CD4-positive, alpha-beta T cell treated with Interleukin-21 for 1 hour (primary cell): ENCODE measurements around the gene DSEL.

Source experiments
- DNase-seq: peaks from one replicate; pipeline ENCODE4 v3.0.0-alpha.2; 2020

The DSEL gene

DNA sequence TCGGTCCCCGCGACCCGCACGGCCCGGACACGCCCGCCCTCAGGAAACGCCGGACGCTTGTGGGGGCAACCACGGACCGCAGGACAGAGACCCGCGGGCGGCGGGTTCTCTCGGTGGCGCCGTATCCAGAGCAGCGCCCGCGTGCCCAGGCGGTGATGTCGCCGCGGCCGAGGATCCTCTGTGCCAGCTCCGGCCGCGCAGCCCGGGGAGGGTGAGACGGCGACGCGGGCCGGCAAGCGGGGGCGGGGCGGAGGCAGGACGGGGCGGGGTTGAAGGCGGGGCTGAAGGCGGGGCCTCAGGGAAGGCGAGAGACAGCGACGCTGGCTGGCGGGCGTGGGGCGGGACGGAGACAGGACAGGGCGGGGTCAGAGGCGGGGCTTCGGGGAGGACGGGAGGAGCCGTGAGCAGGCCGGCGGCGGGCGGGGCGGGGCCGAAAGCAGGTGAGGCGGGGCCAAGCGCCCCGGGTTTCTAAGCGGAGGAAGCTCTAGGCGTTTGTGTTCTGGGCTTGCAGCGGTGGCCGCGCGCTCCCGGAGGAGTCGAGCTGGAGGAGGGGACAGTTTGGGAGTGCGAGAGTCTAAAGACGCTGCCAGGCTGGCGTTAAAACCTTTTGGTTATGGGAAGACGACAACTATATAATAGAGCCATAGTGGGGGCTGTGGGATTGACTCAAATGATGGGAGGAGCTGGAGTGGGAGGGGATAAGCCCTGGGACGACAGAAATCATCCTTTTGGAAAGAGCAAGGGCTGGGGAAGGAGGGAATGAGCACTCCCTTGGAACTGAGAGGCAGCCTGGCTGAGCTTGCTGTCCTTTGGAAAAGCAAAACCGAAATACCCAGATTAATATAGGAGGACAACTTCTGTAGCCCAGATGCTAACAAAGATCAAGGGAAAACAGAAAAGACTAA, at the start of gene DSEL:
Gene DSEL, minus strand, starts transcription at position 182 of the 905 bp plus-strand sequence. CDS start 2,112 bp downstream, outside the sequence.
- DNase-seq = peak; percentile 96

DNA sequence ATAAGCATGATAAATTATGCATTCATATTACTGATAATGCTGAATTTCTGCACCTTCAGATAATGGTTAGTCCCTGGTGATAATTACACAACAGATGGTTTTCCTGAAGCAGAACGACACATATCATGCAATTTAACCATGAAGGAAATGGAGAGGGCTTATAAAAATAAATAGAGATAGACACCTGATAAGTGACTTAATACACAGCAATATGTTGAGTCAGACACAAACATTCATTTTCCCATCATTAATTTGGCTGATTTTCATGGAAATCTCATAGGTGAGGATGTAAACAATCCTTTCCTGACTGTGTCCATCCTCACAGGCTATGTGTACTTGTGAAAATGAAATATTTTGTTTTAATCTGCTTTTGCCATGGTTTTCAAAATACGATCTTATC, 36.9 kb upstream of the DSEL start:
- DNase-seq = no peak

DNA sequence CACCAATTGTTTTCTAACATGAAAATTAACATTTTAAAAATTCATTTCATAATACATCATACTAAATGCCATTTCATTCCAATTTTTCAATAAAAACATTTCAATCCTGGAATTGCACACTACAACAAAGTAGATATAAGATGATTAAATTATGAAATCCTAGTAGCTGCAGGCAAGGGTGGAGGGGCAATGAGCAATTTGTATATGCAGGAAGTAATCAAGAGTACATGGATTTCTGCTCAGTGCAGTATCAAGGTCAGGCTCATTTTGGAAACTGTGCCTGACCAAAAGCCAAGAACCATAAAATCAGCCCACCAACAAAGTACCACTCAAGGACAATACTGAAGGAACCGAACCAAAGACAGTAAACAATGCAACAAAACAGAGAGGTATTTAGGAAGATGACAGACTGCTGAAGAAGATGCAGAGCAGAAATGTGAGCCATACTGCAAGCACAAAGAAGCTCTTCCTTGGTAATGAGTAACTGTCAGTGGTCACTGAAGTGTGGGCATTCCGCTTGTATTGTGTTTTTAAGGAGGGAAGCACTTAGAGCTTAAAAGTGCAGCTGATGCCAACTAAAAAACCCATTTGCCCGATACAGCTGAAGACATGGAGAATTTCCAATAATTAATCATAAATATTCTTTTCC, 34.5 kb upstream of the DSEL start:
- DNase-seq = no peak

DNA sequence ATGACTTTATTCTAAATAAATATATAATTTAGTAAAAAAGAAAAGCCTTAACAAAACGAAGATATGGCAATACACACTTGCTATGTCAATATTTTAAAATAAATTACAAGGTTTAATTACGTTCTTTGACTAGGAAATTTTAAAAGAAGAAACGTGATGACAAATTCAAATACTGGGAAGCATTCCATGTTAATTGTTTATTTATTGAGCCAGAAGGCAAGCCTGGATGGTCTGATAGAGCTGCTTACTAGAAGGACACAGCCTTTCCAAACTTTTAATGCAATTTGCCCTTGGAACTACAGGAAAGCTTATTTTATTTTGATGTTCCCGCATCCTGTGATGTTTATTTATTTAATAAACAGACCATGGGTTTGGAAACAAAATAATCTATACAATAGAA, 33.4 kb upstream of the DSEL start:
- no peak for DNase-seq

DNA sequence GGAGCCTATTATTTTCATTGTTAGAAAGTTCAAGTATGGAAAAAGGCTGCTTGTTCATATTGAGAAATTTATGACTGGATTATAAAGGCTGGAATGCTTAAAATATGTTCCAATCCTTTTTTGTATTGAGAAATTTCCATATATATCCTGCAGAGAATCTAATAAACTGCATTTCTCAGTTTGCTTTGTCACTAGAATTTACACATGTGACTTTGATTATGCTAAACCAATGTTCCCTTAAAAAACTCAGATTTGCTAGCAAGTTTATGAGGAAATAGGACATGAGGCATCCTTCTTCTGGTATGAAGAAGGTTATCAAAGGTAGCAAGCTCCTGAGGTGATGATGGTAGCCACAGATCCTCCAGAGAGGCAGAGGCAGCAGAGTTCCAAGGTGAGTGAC, 29.2 kb upstream of the DSEL start:
- DNase-seq = no peak

DNA sequence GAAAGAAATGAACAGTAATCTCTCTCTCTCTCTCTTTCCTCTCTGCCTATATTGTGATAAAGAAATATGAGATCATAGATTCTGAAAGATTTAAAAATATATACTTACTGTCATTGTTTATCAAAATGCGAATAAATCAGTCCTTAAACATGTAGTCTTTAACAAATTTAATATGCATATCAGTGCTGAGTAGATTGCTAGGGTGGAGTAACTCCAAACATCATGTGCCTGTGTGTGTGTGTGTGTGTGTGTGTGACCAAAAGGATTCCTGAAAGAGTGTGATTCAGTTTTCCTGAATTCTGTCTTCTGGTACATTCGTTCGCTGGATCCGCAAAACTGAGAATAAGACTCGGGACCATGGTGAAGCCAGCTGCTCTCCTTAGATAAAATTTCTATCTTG, 24.0 kb upstream of the DSEL start:
- DNase-seq = no peak

DNA sequence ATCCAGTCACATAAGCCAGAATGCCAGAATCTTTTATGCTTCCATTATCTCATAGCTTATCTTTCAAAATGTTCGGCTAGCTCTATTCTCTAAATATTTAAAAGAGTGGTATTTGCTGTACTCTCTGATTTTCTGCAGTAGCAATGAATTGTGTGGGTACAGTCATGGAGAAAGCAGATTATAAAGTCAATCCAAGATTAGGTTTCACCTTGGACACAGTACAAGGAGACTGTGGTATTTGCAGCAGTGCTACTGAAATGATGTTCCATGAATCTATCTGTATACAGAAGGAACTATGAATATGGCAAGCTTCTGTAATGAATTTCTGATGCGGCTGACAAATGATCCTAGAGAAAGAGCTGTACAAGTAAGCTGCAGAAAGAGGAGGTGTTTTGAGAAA, 15.4 kb upstream of the DSEL start:
- no peak for DNase-seq

DNA sequence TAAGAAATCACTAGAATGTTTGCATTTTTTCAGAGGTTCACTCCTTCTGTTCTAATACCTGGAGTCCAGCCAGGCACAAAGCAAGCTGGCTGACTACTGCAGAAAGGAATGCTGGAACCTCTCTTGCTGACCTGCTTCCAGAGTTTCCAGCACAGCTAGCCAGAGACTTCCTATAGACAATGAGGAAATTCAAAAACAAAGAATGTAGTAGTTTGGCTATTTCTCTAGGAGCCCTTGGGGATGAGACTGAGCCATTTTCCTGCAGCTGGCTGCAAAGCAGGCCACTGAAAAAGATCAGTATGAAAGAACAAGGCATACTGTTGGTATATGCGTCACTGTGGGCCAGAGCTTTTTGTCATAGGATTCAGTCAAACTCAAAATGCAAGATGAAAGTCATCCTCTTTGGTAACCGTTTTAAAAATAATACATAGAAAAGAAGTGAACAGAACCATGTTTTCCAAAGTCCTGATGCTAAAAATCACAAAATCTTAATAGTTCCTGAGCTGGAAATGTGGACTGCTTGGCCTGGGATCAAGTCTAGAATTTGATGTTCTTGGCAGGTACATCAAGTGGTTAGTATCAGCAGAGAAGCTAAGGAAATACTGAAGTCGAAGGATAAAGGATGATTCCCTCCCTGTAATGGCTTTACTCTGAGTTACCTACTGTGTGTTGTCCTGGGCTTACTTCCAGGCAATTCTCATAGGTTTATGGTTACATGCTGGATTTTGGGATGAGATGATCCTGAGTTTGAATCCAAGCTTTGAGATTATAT, 9.0 kb upstream of the DSEL start:
- no peak for DNase-seq

DNA sequence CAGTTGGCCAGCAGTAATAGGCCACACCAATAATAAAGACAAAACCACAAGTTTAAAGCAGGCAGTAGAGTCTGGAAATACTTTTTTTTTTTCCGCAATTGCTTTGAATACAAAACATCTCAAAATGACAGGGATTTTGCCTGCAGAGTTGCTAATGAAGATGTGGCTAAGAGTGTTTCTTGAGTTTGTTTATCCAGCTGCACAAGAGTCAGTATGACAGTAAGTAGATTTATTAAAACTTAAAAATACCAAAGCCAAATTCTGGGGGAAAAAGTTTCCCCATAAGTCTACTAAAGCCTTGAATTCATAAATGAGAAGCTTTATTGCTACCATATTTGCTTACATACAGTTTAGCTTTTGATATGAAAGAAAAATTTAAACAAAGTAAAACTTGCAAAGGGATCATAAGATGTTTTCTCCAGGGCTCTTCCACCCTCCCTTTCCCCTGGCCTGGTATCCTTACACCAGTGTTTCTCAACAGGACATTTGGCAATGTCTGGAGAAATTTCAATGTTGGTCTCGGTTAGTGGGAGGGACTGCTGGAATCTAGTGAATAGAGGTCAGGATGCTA, 3.9 kb upstream of the DSEL start:
- DNase-seq = no peak

DNA sequence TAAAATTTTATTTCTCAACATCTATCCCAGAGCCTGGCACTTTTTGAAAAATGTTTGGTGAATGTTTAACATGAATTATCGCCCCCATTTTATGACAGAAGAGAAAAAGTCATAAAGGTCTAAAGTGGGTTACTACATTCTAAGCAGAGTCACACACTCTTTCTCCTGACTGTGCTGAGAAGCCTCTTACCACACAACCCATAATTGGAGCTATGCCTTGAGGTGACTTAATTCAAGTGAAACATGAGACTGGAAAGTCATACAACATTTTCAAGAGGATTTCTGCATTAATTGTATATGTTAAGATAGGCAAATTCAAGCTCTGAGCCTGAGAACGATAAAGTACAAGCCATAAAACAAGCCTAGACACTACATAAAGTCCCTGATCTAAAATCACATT, 3.1 kb upstream of the DSEL start:
- DNase-seq = no peak

DNA sequence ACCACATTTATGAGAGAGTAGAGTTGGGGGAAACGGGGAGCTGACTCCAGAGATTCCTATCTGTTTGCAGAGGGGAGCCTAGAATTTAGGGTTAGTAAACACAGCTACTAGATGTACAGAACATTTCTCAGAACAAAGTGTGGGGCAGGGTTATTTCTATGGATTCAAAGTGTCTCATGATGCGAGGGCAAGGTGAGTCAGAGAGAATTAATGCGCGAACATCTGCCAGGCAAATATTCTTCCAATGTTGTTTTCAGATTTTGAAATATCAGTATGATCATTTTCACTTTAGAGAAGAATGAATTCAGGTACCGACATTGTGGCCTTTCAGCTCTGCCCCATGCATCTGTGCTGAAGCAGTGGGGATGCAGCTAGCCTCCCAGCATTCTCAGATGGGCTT, 2.0 kb upstream of the DSEL start:
- no peak for DNase-seq

DNA sequence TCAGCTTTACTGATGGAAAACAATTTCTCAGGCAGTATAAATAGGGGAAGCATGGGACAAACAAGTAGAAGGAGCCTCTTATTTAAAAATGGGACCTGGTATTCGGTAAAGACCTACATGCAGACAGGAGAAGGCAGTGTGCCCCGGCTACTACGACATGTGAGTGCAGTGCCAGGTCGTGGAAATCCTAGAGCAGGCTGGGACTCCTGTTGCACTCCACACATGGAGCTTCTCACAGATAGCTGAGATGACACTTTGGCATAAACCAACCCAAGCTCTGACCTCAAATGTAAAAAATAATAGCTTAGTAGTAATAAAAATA, 885 bp upstream of the DSEL start:
- DNase-seq = no peak

DNA sequence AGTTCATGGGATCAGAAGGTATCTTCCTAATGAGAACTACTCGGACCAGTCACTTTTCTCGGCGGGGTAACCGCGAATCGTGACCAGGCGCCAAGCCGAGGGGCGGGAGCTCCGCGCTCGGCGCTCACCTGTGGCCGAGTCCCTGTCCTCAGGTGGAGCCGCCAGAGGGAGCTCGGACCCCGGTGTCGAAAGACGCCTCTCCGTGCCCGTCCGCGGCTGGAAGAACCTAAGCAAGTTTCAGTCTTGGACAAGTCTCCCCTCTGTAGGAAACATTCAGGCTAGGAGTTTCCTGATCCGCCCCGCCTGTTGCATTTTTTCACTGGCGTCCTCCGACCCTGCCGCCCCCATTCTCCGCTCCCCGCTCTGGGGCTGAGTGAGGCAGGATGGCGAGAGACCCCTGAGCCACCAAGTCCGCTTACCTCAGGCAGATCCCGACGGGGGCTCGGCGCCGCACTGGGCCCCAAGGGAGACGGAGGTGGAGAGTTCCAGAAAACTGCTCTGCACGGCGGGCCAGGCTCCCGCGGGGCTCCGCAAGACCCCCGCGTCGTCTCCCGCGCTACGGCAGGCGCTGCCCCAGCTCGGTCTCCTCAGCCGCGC, 480 bp downstream of the DSEL start:
- peak; percentile 60 for DNase-seq

DNA sequence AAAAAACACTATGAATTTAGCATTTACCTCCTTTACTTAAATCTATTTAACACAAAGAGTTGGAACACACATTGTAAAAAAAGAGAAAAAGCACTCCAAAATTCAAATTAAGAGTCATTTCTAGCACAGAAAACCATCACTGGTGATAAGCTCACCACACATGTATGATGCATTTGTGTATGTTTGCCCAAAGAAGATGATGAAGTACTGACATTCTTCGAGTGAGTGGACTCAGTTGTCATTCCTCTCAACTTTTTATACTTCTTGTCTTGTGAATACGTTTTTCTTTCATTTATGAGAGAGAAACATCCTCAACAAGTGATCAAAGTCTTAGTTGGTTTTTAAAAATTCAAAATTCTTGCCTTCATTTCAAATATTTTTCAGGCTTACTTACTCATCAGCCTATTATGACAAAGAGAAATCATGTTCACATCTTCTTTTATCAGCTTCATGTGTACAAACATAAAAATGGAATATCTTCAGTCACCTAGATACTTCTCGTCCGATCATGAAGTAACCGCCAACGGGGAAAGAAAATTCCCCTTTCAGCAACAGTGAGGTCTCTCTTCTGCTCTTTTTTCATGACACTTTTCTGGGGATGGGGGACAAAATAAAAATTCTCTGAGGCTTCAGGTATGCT, 1.5 kb downstream of the DSEL start:
- no peak for DNase-seq

DNA sequence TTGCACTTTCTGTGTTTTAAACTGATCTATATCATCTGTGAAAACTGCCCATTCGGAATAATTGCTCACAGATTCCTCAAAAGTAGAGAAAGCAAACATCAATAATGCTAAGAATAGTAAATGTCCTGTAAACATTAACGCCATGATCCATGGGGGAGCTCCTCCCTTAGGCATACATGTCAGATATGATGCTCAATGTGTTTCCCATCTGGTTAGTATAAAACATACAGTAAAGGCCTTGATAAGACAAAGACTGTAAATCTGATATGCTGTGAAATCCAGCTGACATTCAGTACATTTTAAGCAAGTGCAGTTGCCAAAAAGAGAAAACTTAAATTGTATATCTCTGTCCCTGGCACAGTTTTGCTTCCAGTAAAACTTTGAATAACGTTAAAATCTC, 2.1 kb downstream of the DSEL start:
- no peak for DNase-seq

DNA sequence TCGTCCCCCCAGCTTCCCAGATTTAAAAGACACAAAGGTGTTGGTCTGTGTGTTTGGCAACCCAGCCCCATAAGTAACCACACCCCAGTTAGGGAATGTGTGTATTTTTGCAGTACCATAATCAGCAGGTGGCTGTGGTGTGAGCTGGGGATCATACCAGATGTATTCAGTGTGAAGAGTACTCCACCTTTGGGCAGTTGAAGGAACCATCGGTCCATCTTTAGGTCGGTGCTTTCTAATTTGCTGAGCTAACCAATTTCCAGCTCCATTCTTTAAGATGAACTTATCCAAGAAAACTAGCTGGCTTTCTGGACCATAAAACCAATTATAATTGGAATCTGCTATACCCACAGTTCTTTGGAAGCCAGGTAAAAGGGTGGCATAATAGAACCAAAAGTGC, 3.2 kb downstream of the DSEL start:
- peak; percentile 17 for DNase-seq

DNA sequence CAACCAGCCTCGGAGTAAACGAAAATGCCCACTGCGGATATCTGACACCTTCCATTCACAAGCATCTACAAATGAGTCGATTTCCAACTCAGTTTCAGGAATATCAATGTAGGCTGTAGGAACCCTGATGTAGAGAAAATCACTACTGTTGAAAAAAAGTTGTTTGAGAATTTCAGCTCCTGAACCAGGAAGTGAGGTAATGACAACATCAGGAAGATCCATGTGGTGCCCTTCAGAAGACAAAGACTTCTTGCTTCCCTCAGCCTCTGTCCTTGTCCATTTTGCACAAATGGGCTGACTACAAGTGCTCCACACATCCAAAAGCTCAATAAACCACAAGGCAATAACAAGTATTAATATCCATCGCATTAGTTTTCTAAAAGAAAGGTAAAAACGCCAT, 4.7 kb downstream of the DSEL start:
- DNase-seq = no peak

DNA sequence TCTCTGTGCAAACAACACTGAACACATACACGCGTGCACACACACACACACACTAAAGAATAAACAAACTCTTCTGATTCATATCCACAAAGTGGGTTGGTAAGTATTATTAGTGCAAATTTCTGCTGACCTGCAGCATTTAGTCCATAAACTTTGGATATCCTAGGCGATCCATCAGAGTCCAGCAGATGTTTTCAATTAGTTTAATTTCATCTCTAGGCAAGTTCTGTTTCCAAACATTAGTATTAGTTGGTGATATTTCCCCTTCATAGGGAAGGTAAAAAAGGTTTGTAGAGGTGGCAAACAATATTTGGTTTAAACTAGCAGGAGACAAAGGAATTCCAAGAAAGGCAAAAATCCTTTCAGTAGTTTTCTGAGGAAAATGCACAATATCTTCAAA, 5.7 kb downstream of the DSEL start:
- no peak for DNase-seq

DNA sequence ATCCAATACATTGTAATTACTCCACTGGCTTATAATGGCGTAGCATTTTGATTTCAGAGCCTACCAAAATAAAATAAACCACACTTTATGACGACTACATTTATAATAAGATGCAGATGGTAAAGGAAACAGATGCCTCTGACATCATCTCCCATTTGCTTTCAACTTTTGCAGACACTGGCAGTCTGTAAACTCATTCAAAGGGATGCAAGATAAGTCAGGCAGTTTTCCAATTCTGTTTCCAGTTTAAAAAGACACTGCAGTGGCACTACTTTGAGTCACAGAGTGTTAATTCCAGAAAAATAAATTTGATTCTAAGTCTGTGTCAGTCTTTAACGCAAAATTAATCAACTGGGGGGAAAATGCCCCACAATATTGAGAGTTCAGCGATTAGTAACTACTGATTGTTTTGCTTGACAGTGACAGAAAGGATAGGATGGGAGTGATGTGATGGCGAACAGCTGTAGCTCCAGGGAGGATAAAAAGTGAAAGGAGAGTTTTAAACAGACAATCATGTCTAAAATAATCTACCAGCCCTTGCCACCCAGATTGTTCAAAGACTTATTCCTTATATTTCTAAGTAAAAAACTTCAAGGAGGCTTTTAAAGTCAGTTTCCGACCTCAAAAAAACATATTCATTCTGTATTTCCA, 6.7 kb downstream of the DSEL start:
- no peak for DNase-seq

DNA sequence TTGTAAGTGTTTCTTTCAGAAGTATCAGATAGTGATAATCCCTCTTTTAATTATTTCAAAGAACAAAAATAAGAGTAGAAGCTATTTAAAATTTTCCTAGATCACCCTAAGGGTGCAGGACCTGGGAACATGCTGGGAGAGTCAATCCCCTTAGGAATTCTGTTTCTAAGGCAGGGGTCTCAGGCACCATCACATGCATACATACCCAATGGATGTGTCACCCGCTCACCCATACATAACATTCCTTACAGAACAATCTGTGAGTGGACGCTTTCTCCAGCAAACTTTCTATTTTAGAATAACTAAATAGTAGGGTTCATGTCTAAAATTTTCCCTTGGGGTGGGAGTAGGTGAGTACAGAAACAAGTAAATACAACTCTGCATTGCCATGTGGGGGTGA, 8.4 kb downstream of the DSEL start:
- DNase-seq = no peak

DNA sequence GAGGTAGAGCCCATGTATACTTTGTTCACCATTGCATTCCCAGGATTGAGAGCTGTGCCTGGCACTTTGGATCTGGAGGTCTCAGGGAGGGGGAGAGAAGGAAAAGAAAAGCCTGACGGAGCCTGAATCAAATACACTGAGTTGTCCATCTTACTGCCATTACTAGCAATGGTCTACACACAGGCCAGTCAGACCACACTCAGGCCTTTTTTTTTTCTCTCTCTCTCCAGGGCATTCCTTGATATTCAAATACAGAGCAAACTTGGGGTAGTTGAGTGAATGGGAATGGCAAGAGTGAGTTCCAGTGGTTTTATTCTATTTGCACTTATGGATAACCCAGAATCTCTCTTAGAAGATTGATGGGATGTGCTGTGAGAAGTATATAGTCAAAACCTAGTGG, 11.8 kb downstream of the DSEL start:
- DNase-seq = no peak
